B cell (primary cell): Measurements from ENCODE around the gene ADGRB2. TPM values are rescaled to one million over a fixed set of nuclear protein-coding genes. Genes with fewer than 3 reads are reported as not detected.

Experiments used
- ATAC-seq: fragments of 200-7000 bp; cut with Tn5 transposase; one replicate; pipeline ENCODE4 v1.10.0; 2021; ENCODE audit warnings: low read depth, mild to moderate bottlenecking, moderate number of reproducible peaks, moderate library complexity
- CTCF ChIA-PET: fragments of 350-600 bp; sonication (Branson Sonifier 250); formaldehyde crosslinking; loops from one replicate; lab custom pipeline; 2021; ENCODE audit warnings: antibody characterized with exemption, inconsistent platforms; lab: Charles Lee
- POLR2A ChIA-PET: fragments of 350-600 bp; sonication (Branson Sonifier 250); formaldehyde crosslinking; loops from one replicate; lab custom pipeline; 2021; ENCODE audit warnings: antibody characterized with exemption; lab: Charles Lee
- DNase-seq: peaks from one replicate; pipeline ENCODE4 v3.0.0; 2013
- H2AFZ ChIP-seq: 2 replicates; pipeline ENCODE4 v1.6.1; 2012; ENCODE audit warnings: mild to moderate bottlenecking, low read depth, low read length; ENCODE audit not compliant: insufficient read depth, poor library complexity, severe bottlenecking
- H3K27ac ChIP-seq, 2 donors: 1 replicate in 1 of 2; 2 replicates in 1 of 2; pipeline ENCODE4 v1.5.1; 2012 to 2013; ENCODE audit warnings: low read length in 2 of 2, mild to moderate bottlenecking in 2 of 2, moderate library complexity in 1 of 2
- H3K27me3 ChIP-seq, 4 experiments: fragments of 200-600 bp in 1 of 4; sonication (generic) in 1 of 4; replicated peaks in 1 of 4; 1 replicate in 2 of 4; 2 replicates in 2 of 4; pipeline versions ENCODE4 v1.6.1 to v1.7.0; 2013 to 2016; ENCODE audit warnings: low read length in 3 of 4, mild to moderate bottlenecking in 2 of 4, mixed read lengths in 1 of 4, moderate library complexity in 1 of 4; ENCODE audit not compliant: insufficient read depth in 4 of 4, control insufficient read depth in 3 of 4; ENCODE audit errors: control extremely low read depth in 1 of 4
- H3K36me3 ChIP-seq, 2 experiments: replicated peaks in 1 of 2; 1 replicate in 1 of 2; 2 replicates in 1 of 2; pipeline versions ENCODE4 v1.6.1 to v1.7.1; 2013; ENCODE audit warnings: low read length in 1 of 2; ENCODE audit not compliant: insufficient read depth in 2 of 2, control insufficient read depth in 1 of 2; ENCODE audit errors: control extremely low read depth in 1 of 2, extremely low read depth in 1 of 2
- H3K4me1 ChIP-seq, 2 donors: fragments of 200-600 bp in 1 of 2; sonication (generic) in 1 of 2; 1 replicate in 1 of 2; 2 replicates in 1 of 2; pipeline versions ENCODE4 v1.5.1 to v1.6.1; 2013 to 2017; ENCODE audit warnings: low read length in 2 of 2; ENCODE audit not compliant: control insufficient read depth in 2 of 2, insufficient read depth in 2 of 2
- H3K4me2 ChIP-seq: replicated peaks from 2 replicates; pipeline ENCODE3; 2012; ENCODE audit warnings: mild to moderate bottlenecking, low read depth, low read length; ENCODE audit not compliant: poor library complexity, severe bottlenecking
- H3K4me3 ChIP-seq, 5 experiments: fragments of 200-600 bp in 1 of 5; sonication (generic) in 1 of 5; 1 replicate in 3 of 5; 2 replicates in 2 of 5; pipeline versions ENCODE4 v1.5.1 to v1.7.0; 2011 to 2016; ENCODE audit warnings: low read length in 4 of 5, mild to moderate bottlenecking in 4 of 5, low read depth in 2 of 5, control low read depth in 1 of 5, moderate library complexity in 1 of 5; ENCODE audit not compliant: insufficient read depth in 1 of 5; ENCODE audit errors: control extremely low read depth in 1 of 5, extremely low read depth in 1 of 5
- H3K79me2 ChIP-seq: fragments of 200-600 bp; sonication (generic); one replicate; pipeline ENCODE4 v1.6.0; 2016; ENCODE audit warnings: low read length; ENCODE audit not compliant: control insufficient read depth, insufficient read depth
- H3K9ac ChIP-seq: fragments of 200-600 bp; sonication (generic); 2 replicates; pipeline ENCODE4 v1.6.1; 2017; ENCODE audit warnings: mild to moderate bottlenecking, low read length, moderate library complexity
- H3K9me3 ChIP-seq, 3 donors: one replicate each; pipeline versions ENCODE4 v1.6.1 to v1.7.1; 2013; ENCODE audit warnings: low read length in 2 of 3; ENCODE audit not compliant: control insufficient read depth in 2 of 3, insufficient read depth in 1 of 3; ENCODE audit errors: control extremely low read depth in 1 of 3
- H4K20me1 ChIP-seq: 2 replicates; pipeline ENCODE4 v1.6.0; 2012; ENCODE audit warnings: mild to moderate bottlenecking, low read length; ENCODE audit not compliant: insufficient read depth, control insufficient read depth, poor library complexity, severe bottlenecking
- H3K27ac Mint-ChIP-seq: one replicate; pipeline ENCODE4 v1.8.0; 2021; ENCODE audit warnings: mixed read lengths
- H3K27me3 Mint-ChIP-seq: one replicate; pipeline ENCODE4 v1.8.0; 2021; ENCODE audit warnings: mixed read lengths
- H3K4me1 Mint-ChIP-seq: one replicate; pipeline ENCODE4 v1.8.0; 2021; ENCODE audit warnings: mixed read lengths
- H3K4me3 Mint-ChIP-seq: one replicate; pipeline ENCODE4 v1.8.0; 2021; ENCODE audit warnings: mixed read lengths
- H3K9me3 Mint-ChIP-seq: one replicate; pipeline ENCODE4 v1.8.0; 2022; ENCODE audit warnings: mixed read lengths; ENCODE audit not compliant: insufficient read depth
- CTCF ChIP-seq: fragments of 200-600 bp; IDR thresholded peaks from one replicate; pipeline ENCODE4 v1.8.0; 2022; ENCODE audit warnings: antibody characterized with exemption, mild to moderate bottlenecking
- EZH2 ChIP-seq: IDR thresholded peaks from 2 replicates; pipeline ENCODE4 v1.6.1; 2012; ENCODE audit warnings: borderline replicate concordance, low read depth, mild to moderate bottlenecking, moderate library complexity, low read length; ENCODE audit not compliant: insufficient read depth, poor library complexity, severe bottlenecking
- WGBS: methylation state at CpG from one replicate; pipeline ENCODE4 v1.1.5; 2013; ENCODE audit warnings: missing lambda C conversion rate; ENCODE audit not compliant: insufficient coverage; 5-methylcytosine and 5-hydroxymethylcytosine counted together
- intact Hi-C: fragments of 100-400 bp; cut with micrococcal nuclease; formaldehyde crosslinking; loops from one replicate; pipeline ENCODE4 v1.10.0; 2022
- polyA plus RNA-seq: library from polyadenylated mRNA; depleted of rRNA; stranded (reverse); fragments of >200 nt; gene quantifications from 2 replicates; pipeline ENCODE4 v1.2.3, GENCODE V29; 2012
- total RNA-seq, 2 donors: library from RNA; stranded (reverse); fragments of 120-200 nt in 1 of 2; gene quantifications; 1 replicate in 1 of 2; 2 replicates in 1 of 2; pipeline versions ENCODE4 v1.2.3 to v1.2.4, GENCODE V29; 2013 to 2022

ADGRB2 gene
- total and polyA plus RNA-seq, 2 donors (not counting 1 experiment from before 2014, with no cell fraction given): 1.9 to 2.7 TPM

- no peak overlapping the region for H3K4me2 ChIP-seq
- peaks cover 9% of the 10 kb centered on the region for H3K4me1 Mint-ChIP-seq
- no peaks in the 10 kb centered on the region for H3K79me2 ChIP-seq
- intact Hi-C loops: no loop called here
- no peaks in the 10 kb centered on the region for H4K20me1 ChIP-seq
- no peak overlapping the region for H3K27ac ChIP-seq
- H3K4me3 Mint-ChIP-seq: no peak overlapping the region
- no peak for TF ChIP-seq CTCF
- no peak for TF ChIP-seq EZH2
- no peaks in the 10 kb centered on the region for H3K36me3 ChIP-seq
- no peak for DNase-seq
- no peak overlapping the region for H2AFZ ChIP-seq
- ATAC-seq: no peak
- no peak overlapping the region for H3K9ac ChIP-seq
- peaks cover 20% of the 10 kb centered on the region for H3K27me3 Mint-ChIP-seq
- peaks cover 8 to 14% of the 10 kb centered on the region in 2 donors for H3K4me1 ChIP-seq
- H3K9me3 Mint-ChIP-seq: no peaks in the 10 kb centered on the region
- CTCF ChIA-PET: interaction anchor here (1.1 to 5.6 kb wide), 2 partner anchors 129 to 172 kb away, joined by 3 to 184 read pairs; no protein-coding TSS in a partner anchor
- 81% methylated on average over 4 of the region's 4 CpGs for WGBS
- no peak overlapping the region for H3K27ac Mint-ChIP-seq
- POLR2A ChIA-PET: no interaction called here
- peaks cover 0 to 9% (median 3%) of the 10 kb centered on the region in 4 experiments for H3K27me3 ChIP-seq
- H3K4me3 ChIP-seq: no peak overlapping the region
- H3K9me3 ChIP-seq: no peaks in the 10 kb centered on the region
Measured at GRCh38 chr1:31792541-31792940, 28.4 kb upstream of the ADGRB2 start.

- no peak overlapping the region for H3K27ac ChIP-seq
- intact Hi-C loops: no loop called here
- 80% methylated on average over 11 of the region's 11 CpGs for WGBS
- peaks cover 9 to 16% of the 10 kb centered on the region in 2 donors for H3K4me1 ChIP-seq
- no peaks in the 10 kb centered on the region for H3K9me3 ChIP-seq
- TF ChIP-seq EZH2 (no peak), CTCF (no peak)
- Mint-ChIP-seq H3K27me3 (peaks cover 16% of the 10 kb centered on the region), H3K9me3 (no peaks in the 10 kb centered on the region), H3K4me3 (no peak overlapping the region), H3K4me1 (peaks cover 9% of the 10 kb centered on the region), H3K27ac (no peak overlapping the region)
- CTCF ChIA-PET: interaction anchor here (1.2 to 5.6 kb wide), 3 partner anchors 16 to 398 kb away, joined by 3 to 184 read pairs (median 4); no protein-coding TSS in a partner anchor
- no peak overlapping the region for H2AFZ ChIP-seq
- H3K4me2 ChIP-seq: no peak overlapping the region
- H3K79me2 ChIP-seq: no peaks in the 10 kb centered on the region
- H4K20me1 ChIP-seq: no peaks in the 10 kb centered on the region
- no peak for ATAC-seq
- no peak overlapping the region for H3K4me3 ChIP-seq
- H3K27me3 ChIP-seq: peaks cover 0 to 9% (median 3%) of the 10 kb centered on the region in 4 experiments
- POLR2A ChIA-PET: no interaction called here
- no peak overlapping the region for H3K9ac ChIP-seq
- no peaks in the 10 kb centered on the region for H3K36me3 ChIP-seq
- DNase-seq: no peak
Measured at GRCh38 chr1:31792116-31792515, 28.0 kb upstream of the ADGRB2 start.
